ENCODE measurements around the gene SLX4IP.

SLX4IP gene

DNA sequence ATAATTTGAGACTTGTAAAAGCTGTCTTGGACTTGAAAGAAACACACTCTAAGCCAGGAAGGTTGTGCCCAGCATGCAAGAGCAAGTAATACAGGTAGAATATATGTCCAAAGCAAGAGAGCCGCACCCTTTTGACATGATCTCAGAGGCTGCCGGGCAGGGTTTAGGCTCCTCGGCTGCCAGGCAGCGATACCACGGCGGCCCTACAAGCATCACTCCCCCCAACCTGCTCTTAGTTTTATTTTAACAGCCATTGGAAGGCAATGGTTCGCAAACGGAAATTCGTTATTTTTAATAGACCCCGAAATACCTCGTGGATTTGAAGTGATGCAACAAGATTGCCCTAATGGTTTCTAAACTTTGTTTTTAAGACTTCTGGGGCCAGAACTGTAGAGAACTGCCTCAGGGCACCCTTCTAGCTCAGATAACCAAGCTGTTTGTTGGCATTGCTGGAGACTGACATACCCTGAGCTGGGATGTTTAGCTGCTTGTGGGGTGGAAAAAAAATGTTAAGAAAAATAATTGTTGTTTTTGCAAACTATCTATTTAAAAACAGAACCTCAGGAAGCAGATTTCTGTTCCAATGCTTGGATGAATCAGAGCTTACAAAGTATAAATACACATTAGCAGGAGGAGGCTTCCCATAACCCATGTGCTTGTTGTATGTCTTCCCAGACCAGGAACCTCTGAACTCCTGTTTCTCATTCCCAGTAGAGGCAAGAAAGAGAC, 199.7 kb downstream of the SLX4IP start:
- no peak for DNase-seq (ENCODE audit: low read depth)

- no peak for DNase-seq (ENCODE audit: low read depth)
Measured at GRCh38 chr20:10635476-10636208, 200.5 kb downstream of the SLX4IP start.

- DNase-seq (ENCODE audit: low read depth) = no peak
Measured at GRCh38 chr20:10636326-10636818, 201.3 kb downstream of the SLX4IP start.

GRCh38 chr20:10637031-10637559, 202.0 kb downstream of the SLX4IP start:
- no peak for DNase-seq (ENCODE audit: low read depth)

GRCh38 chr20:10637563-10637962, 202.5 kb downstream of the SLX4IP start:
- DNase-seq (ENCODE audit: low read depth) = no peak

DNA sequence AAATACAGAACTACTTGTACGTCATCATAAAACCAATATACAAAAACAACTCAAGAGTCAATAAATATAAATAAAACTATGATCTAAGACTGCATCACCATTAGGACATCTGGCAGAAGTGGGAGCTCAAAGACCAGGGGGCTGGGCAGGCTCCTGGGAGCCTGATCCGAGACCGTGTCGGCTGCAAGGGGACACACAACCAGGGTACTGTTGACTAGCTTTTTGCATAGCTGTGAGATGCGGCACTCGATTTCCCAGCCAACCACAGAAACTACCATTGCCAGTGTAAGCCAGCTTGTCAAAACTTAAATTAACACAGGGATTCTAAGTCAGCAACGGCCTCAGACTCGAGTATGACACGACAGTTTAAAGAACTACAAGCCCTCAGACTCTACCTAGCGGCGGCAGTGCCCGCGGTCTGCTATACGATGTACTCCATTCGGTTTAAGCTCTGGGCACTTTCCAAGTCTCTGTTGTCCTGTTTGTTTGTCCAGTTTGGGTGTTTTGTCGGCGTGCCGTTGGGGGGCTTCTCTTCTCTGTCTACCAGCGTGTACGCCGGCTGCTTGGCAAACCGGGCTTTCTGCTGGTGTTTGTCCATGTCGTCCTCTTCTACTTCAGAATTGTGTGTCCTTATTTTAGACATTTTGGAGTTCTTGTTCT, 204.1 kb downstream of the SLX4IP start:
- no peak for DNase-seq (ENCODE audit: low read depth)

DNA sequence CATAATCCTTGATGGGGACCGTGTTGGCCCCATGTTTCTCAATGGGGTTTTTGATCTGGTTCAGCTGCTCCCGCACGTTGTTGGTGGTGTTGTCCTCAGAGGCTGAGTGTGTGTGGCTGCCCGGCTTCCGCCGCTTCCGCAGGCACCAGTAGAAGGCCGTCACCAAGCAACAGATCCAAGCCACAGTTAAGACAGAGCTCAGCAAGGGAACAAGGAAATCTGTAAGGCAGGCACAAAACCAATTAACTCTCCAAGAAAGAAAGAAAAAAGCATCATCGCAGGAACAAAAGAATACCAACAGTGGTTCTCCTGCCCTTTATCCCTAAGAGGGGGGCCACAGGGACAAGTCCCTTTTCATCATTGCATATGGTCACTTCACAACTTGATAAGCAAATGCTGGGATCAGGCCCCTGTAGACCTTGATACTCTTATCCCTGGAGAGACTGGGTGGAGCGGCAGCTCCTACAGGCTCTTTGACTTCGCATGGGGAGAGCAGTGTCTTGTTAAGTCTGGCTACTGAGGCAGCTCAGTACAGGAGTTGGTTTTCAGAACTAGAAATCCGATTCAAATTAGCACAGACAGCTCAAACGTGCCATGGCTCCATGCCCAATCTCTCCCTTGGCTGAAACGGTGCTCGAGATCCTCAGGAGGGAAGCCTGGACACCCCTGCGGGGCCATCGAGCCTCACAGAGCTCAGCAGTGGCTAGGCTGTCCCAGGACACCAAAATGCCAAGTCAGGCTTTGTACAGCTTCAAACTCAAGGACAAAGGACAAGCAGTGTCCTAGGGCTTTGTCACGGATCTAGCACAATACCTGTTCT, 204.8 kb downstream of the SLX4IP start:
- no peak for DNase-seq (ENCODE audit: low read depth)

DNA sequence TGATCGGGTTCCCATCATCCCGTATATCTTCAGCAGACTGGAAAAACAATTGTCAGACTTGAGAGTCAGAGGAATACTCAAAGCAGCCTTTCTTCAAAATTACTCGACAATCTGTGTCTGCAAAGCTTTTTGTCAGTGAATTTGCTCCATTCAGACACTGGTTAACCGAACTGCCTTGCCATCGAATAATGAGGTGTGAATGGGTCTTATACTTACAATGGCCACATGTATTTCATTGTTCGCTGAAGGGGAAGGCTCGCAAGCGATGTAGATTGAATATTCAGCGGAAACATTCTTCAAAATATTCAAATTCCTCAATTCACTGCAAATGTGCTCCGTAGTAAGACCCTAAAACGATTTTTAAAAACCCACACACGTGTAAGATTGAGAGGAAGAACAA, 205.8 kb downstream of the SLX4IP start:
- no peak for DNase-seq (ENCODE audit: low read depth)

- no peak for DNase-seq (ENCODE audit: low read depth)
Measured at GRCh38 chr20:10641467-10641866, 206.4 kb downstream of the SLX4IP start.

DNA sequence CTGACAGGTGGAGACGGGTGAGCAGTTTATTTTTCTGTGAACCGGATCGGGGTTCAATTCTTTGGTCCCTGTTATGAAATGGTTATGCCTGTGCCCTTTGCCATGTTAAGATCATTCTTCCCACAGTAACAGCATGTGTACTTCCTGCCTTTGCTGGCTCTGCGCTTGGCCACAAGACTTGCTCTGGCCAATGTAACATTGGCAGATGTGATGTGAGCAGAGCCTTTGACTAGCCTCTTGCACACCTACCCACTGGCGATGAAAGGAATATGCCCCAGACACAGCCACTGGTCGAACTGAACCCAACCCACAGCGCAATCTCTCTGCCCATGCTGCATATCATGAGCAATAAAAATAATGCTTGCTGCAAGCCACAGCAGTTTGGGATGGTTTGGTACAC, 206.8 kb downstream of the SLX4IP start:
- DNase-seq (ENCODE audit: low read depth) = no peak

GRCh38 chr20:10642856-10643559, 207.9 kb downstream of the SLX4IP start:
- no peak for DNase-seq (ENCODE audit: low read depth)

- no peak for DNase-seq (ENCODE audit: low read depth)
Measured at GRCh38 chr20:10643560-10643873, 208.4 kb downstream of the SLX4IP start.

DNA sequence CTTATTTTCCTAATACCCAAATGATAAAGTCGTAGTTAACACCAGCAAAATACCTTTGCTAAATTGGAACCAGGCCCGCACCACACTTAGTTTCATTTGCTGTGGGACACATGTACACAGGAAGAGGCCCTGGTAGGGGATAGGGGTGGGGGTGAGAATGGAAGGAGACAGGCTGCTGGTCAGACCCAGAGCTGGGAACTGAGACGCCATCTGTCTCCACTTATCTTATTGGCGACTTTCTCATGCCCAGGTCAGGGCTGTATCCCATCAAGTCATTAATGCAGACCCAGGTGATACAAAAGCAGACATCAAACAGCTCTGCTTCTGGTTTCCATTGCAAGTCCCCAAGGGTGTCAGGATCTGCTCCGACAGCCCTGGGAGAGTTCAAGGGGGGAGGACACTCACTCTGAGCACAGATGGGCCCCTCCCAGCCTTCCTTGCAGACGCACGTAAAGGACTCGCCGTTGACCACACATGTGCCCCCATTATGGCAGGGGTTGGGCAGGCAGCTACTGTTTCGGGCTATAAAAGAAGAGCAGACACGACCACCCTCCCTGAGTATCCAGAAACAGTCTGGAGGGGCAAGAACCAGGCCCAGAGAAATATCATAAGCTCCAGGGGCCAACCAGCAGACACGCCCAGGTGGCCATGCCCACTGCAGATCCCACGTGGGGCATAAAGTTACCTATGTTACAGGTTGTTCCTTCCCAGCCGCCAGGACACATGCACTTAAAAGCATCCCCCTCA, 209.5 kb downstream of the SLX4IP start:
- no peak for DNase-seq (ENCODE audit: low read depth)

GRCh38 chr20:10645205-10645570, 210.1 kb downstream of the SLX4IP start:
- DNase-seq (ENCODE audit: low read depth) = no peak

DNA sequence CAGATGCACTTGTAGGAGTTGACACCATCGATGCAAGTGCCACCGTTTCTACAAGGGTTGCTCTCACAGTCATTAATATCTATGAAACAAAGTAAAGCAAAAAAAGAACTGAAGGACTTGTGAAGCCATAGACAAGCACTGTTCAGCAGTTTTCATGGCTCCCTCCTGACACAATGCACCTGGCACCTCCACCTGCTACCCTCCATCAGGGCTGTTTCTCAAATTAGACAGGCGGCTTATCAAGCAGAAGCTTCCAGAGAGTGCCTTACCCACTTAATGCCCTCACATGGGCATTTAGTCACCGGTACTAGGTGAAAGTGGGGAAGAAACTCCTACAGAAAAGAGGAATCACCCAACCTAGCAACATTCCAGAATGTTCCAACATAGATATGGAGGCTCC, 210.9 kb downstream of the SLX4IP start:
- DNase-seq (ENCODE audit: low read depth) = no peak

- no peak for DNase-seq (ENCODE audit: low read depth)
Measured at GRCh38 chr20:10646886-10647420, 211.8 kb downstream of the SLX4IP start.

- DNase-seq (ENCODE audit: low read depth) = no peak
Measured at GRCh38 chr20:10647471-10647870, 212.4 kb downstream of the SLX4IP start.

GRCh38 chr20:10647909-10648308, 212.8 kb downstream of the SLX4IP start:
- DNase-seq (ENCODE audit: low read depth) = no peak

- DNase-seq (ENCODE audit: low read depth) = no peak
Measured at GRCh38 chr20:10648651-10649050, 213.5 kb downstream of the SLX4IP start.

DNA sequence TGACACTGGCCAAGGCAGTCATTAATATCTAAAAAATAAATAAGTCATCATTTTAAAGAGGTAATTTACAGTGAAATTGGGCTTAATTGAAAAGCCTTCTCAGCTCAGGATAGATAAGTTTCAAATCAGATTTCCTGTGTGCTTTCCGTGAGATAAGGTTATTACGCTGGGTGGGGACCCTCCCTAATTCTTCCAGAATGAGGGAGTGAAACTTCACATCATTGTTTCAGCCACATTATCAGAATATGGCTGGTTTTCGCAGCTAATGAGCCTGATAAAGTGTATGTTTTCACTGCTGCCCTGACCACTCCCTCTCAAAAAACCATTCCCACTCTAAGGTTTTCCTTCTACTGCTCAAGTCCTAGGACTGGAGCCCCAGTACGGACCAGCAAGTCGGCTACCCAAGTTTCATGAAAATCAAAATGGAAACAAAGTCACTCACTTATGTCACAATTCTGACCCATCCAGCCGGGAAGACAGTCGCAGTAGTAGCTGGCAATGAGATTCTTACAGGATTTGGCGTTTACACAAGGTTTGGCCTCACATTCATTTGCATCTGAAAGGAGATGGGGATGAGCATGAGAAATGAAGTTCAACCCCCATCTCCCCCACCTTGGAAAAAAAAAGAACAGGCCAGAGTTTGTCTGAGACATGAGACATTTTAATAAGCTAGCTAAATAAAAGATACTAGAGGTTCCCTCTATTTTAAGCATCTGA, 214.1 kb downstream of the SLX4IP start:
- no peak for DNase-seq (ENCODE audit: low read depth)

All from activated gamma-delta T cell treated with anti-CD3 and anti-CD28 coated beads, Interleukin-2, amount 50 U/mL, for 16 hours (primary cell).